ENCODE measurements around the gene HOXA11.

HOXA11 gene

GRCh38 chr7:27157702-27158431, 27.2 kb downstream of the HOXA11 start:
- no peak for ATAC-seq

GRCh38 chr7:27156916-27157701, 27.9 kb downstream of the HOXA11 start:
- TF ChIP-seq RARB (CRISPR knock-in tag; IDR thresholded peaks at IDR 0.05) (no peak), ZC3H10 (CRISPR knock-in tag; IDR thresholded peaks at IDR 0.05) (no peak), OSR1 (CRISPR knock-in tag; IDR thresholded peaks at IDR 0.05) (no peak), CREB5 (CRISPR knock-in tag; IDR thresholded peaks at IDR 0.05; ENCODE audit: low read depth) (no peak), SNAI2 (CRISPR knock-in tag; IDR thresholded peaks at IDR 0.05) (no peak), ZNF565 (CRISPR knock-in tag; conservative IDR thresholded peaks at IDR 0.05; ENCODE audit: low read depth) (no peak), GLIS3 (CRISPR knock-in tag; IDR thresholded peaks at IDR 0.05) (no peak), TSHZ2 (CRISPR knock-in tag; IDR thresholded peaks at IDR 0.05) (no peak), PATZ1 (CRISPR knock-in tag; IDR thresholded peaks at IDR 0.05; ENCODE audit: borderline replicate concordance) (no peak), ZNF70 (CRISPR knock-in tag; IDR thresholded peaks at IDR 0.05) (no peak), ARNTL (CRISPR knock-in tag; IDR thresholded peaks at IDR 0.05; ENCODE audit: borderline replicate concordance, low read depth) (no peak)
- ATAC-seq = no peak

More at GRCh38 chr7:27157702-27158431, 27.2 kb downstream of the HOXA11 start:
- no peak for TF ChIP-seq TCF4 (CRISPR knock-in tag; IDR thresholded peaks at IDR 0.05; ENCODE audit: borderline replicate concordance)
- TF ChIP-seq SNAI2 (CRISPR knock-in tag; IDR thresholded peaks at IDR 0.05) = no peak

GRCh38 chr7:27156508-27156898, 28.5 kb downstream of the HOXA11 start, which contains the start of gene HOXA7:
Gene HOXA7, minus strand, starts transcription at chr7:27156675. Its CDS starts 130 bp downstream, at chr7:27156545.
- no peak for ATAC-seq
- TF ChIP-seq CSDC2 (CRISPR knock-in tag; IDR thresholded peaks at IDR 0.05) = no peak
- no peak for TF ChIP-seq GLIS3 (CRISPR knock-in tag; IDR thresholded peaks at IDR 0.05)
- TF ChIP-seq ZFP3 (CRISPR knock-in tag; IDR thresholded peaks at IDR 0.05) = no peak
- TF ChIP-seq PATZ1 (CRISPR knock-in tag; IDR thresholded peaks at IDR 0.05; ENCODE audit: borderline replicate concordance) = no peak
- TF ChIP-seq ZNF8 (CRISPR knock-in tag; IDR thresholded peaks at IDR 0.05) = no peak
- TF ChIP-seq TSHZ2 (CRISPR knock-in tag; IDR thresholded peaks at IDR 0.05) = no peak
- TF ChIP-seq TOX (CRISPR knock-in tag; IDR thresholded peaks at IDR 0.05; ENCODE audit: borderline replicate concordance) = no peak

Measured in SK-N-SH treated with all-trans-retinoic acid at 6 μM for 48 hours (cell line).